Measurements from ENCODE around the gene MAP1LC3B.

DNA sequence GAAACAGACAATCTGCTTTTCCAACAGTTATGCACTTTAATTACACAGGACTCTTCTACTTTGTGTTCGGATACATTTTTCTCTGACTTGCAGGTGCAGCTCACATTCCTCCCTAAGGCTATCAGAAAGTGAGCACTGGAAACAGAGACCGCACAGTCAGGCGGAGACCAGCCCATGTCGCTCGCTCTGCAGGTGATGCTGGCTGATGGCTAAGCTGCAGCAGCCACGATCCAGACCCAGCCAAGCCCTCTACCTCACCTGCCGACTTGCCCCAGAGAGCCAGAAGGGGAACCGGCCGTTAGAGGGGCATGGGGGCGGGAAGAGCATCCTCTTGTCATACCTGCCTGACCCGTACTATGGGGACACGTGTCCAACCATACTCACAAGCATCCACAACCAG is 33.8 kb downstream of the MAP1LC3B start:
- TF ChIP-seq CTCF (conservative IDR thresholded peaks at IDR 0.05; ENCODE audit: low read depth, low read length) (no peak), EZH2 (IDR thresholded peaks at IDR 0.05; ENCODE audit: borderline replicate concordance, low read depth, low read length, poor library complexity, severe bottlenecking) (no peak)

Data from A673 (cell line).